Activated CD4-positive, alpha-beta T cell treated with anti-CD3 and anti-CD28 coated beads, Interleukin-2, Interleukin-4, amounts not matched to agents 100 ng/mL and 50 ng/mL, durations not matched to agents 16 hours and 8 hours (primary cell): ENCODE results near the gene INIP.
"Not testable (repeated sequence)": the region's sequence is repeated elsewhere in the genome, so short reads cannot be mapped to it uniquely, and the experiment has no call there.

ENCODE experiments used
- DNase-seq: peaks from one replicate; pipeline ENCODE4 v3.0.0-alpha.2; 2020; ENCODE audit warnings: low spot score

The INIP gene

DNA sequence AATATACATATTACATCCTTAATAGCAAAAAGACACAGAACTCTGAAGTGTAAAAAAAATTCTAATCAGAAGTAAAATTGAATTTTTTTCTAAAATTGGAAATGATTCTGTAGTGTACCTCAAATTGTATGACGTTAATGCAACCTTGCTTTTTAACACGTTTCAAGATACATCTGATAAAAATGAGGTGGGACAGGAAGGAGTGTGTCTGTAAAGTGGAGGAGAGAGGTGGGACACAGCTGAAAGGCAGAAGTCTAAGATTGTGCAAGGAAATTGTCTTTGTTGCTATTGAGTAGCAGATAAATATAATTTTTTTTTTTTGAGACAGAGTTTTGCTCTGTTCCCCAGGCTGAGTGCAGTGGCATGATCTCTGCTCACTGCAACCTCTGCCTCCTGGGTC is 17.0 kb upstream of the INIP start:
- no peak for DNase-seq

DNA sequence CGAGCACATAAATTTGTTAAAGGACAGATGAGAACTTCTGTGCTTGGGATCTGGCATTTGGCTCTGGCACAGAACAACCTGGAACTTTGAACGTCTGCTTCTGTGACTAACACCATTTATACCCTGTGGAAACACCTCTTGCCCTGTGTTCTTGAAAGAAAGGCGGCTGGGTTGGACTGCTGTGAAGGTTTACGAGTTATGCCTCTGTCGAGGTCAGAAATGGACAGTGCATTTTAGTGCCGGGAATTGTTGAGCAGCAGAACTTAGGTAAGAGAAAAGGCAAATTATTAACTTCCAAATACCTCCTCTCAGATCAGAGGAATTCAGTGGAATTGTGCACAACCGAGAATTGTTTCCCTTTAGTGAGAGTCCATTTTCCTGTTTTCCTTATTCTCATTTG is 14.1 kb upstream of the INIP start:
- DNase-seq: no peak

DNA sequence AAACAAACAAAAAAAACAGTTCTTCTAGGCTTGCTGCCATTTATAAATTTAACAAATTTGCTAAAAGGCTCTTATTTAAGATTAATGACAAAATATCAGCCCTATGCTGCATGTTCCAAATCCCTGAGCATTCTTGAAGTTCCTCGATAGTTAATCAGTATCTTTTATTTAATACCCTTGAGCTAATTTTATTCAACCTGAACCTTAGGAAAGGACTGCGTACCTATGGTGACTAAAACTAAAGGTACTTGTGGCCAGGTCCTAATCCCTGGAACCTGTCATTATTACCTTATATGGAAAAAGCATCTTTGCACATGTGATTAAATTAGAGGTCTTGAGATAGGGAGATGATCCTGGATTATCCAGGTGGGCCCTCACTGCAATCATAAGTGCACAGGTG is 10.5 kb upstream of the INIP start:
- no peak for DNase-seq

DNA sequence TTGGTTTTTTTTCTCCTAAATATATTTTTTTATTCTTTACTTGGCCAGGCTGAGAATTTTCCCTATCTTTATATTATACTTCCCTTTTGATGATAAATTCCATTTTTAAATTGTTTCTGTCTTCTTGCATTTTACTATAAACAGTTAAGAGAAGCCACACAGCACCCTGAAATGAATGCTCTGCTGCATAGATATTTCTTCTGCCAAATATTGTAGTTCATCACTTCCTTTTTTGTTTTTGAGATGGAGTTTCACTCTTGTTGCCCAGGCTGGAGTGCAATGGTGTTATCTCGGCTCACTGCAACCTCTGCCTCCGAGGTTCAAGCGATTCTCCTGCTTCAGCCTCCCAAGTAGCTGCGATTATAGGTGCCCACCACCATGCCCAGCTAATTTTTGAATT is 8.5 kb upstream of the INIP start:
- no peak for DNase-seq

DNA sequence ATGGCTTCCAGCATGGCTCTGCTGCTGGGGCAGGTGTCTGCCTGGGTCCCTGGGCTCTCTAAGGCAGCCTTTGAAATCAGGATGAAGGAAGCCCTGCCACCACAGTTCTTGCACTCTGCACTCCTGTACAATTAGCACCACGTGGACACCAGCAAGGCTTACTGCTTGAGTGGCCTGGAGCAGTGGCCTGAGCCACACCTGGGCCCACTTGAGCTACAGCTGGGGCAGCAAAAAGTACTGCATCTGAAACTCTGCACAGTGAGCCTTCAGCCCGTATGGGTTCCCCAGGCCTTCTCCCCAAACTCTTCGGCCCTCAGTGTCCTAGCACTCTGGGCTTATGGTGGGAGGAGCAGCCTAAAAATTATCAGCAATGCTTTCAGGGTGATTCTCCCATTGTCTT is 8.0 kb upstream of the INIP start:
- DNase-seq: no peak

DNA sequence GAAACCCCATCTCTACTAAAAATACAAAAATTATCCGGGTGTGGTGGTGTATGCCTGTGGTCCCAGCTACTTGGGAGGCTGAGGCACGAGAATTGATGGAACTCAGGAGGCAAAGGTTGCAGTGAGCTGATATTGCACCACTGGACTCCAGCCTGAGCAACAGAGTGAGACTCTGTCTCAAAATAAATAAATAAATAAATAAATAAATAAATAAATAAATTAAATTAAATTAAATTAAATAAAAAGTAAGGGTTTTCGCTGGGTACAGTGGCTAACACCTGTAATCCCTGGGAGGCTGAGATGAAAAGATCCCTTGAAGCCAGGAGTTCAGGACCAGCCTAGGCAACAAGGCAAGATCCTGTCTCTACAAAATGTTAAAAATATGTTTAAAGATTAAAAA is 4.8 kb upstream of the INIP start:
- DNase-seq: not testable (repeated sequence)

DNA sequence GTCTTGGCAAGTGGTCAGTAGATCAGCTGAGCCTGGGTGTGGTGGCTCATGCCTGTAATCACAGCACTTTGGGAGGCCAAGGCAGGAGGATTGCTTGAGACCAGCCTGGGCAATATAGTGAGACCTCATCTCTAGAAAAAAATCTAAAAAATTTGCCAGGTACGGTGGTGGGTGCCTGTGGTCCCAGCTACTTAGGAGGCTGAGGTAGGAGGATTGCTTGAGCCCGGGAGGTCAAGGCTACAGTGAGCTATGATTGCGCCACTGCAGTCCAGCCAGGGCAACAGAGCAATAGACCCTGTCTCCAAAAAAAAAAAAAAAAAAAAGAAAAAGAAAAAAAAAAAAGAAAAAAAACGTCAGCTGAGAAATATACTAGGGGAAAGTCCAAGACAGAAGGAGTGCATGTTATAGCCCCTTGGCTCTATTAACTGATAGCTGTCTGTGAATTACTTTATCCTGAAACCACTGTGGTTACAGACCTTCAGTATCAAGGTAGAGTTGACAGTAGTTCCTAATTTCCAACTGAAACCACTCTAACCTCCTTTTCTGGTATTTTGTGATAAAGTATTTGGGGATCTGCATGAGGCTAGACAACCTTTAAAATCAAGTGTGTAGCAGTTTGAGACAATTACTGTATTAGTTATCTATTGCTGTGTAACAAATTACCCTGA is 2.3 kb upstream of the INIP start:
- DNase-seq: no peak

DNA sequence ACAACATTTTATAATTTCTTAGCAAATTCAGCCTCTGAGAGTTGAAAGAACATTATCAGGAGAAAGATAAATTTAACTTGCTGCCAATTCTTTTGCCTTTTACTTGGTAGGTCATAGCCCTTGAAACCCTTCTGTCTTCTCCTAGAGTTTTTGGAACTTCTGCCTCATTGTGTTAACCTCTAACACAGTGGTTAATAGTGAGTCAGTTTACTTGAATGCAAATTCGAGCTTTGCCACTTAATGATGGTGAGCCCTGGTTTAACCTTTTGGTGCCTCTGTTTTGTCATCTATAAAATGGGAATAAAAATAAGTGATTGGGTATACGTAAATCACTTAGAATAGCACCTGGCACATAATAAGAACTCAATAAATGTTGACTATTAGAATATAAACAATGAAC is 1.8 kb upstream of the INIP start:
- no peak for DNase-seq

DNA sequence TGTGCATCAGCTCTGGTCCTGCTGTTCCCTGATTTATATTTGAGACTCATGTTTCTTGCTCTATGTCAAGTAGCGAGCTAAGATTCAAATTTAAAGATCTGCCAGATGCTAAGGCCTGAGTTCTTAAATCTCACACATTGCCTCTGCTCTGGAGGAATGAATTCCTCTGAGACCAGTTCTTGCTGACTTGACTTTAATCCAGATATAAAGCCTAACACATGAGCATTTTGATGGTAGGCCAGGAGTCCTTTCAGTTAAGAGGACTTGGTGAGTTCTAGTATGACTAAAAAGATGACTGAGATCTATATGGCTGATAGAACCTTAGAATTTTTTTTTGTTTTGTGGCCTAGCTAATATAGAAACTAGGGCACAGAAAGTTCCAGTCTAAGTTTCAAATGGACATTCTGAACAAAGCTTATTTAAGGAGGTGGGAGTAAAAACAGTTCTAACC is 1.3 kb upstream of the INIP start:
- DNase-seq: peak; percentile 42

DNA sequence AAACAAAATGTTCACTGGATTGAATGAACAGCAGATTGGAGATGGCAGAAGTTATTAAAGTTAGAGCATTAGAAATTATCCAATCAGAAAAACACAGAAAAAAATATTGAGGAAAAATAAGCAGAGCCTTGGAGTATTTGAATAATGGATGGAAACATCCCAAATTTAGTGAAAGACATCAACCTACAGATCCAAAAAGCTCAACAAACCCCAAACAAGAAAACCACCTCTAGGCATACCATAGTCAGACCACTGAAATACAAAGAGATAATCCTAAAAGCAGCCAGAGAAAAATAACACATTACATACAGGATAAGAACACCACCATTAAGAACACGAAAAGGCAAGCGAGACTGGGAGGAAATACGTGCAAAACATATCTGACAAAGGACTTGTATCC is 5.2 kb downstream of the INIP start:
- DNase-seq: no peak

DNA sequence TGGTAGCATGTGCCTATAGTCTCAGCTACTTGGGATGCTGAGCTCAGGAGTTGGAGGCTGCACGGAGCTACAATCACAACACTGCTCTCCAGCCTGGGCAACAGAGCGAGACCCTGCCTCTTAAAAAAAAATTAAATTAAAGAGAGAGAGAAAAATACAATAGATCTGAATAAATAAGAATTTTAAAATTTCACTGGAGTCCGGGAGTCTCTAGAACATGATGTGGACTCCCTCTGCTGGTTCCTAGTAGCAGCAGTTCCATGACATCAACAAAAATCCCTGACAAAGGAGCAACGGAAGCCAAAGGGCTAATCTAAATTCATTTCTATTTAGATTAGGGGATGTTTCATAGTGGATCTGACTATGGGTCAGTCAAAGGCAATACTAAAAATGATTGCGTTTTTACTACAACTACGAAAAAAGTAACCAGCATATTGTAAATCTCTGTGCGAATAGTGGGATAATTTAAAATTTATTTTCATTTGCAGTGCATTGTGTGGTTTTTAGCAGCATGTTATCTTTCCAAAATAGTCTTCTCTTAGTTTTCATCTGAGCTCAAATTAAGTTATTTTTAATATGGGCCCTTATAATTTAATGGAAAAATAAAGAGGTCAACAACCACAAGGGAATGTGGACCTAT is 6.7 kb downstream of the INIP start:
- DNase-seq: no peak

DNA sequence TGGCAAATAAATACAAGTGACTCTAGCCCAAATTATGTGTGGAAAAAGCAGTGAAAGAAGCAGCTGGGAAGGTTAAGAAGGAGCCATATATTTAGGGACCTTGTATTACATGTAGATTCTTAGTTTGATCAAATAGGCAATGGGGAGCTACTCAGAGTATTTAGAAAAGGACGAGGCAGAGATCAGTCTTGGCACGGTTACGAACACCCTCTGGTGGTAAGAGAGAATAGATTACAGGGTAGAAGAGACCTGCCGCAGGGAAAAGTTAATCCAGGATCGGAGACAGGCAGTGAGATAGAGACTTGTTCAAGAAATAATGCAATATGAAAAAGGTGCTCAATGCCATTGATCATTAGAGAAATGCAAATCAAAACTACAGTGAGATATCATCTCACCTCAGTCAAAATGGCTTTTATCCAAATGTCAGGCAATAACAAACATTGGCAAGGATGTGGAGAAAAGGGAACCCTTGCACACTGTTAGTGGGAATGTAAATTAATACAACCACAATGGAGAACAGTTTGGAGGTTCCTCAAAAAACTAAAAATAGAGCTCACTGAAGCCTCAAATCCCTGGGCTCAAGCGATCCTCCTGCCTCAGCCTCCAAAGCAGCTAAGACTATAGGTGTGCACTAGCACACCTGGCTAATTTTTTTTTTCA is 12.0 kb downstream of the INIP start:
- no peak for DNase-seq

DNA sequence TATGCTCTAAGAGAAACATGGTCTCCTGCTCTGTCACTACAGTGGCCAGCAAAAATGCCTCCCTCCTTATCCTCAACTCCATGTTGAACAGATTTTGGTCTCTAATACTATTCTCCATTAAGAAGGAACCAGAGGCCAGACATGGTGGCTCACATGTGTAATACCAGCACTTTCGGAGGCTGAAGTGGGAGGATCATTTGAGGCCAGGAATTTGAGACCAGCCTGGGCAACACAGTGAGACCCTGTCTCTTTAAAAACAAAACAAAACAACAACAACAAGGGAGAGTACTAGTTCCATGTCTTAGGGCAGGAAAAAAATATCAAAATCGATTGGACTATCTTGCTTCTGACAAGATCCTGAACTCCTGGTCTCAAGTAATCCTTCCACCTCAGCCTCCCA is 14.6 kb downstream of the INIP start:
- DNase-seq: no peak

DNA sequence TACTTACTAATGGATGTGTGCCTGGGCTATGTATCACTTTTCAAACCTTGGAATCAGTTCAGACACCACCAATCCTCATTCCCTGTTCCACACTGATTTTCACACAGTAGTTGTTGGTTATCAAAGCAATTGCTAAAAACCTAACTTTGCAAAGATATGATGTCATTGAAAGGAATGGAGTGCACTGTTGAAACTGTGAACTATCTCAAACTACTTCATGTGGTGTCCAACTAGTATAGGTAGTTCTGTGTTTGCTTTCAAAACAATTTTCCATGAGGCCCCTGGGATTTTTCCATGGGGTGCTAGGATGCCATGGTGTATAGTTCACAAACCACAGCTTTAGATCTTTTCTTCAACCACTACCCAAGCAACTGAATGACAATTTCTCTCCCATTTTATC is 17.8 kb downstream of the INIP start:
- DNase-seq: no peak

DNA sequence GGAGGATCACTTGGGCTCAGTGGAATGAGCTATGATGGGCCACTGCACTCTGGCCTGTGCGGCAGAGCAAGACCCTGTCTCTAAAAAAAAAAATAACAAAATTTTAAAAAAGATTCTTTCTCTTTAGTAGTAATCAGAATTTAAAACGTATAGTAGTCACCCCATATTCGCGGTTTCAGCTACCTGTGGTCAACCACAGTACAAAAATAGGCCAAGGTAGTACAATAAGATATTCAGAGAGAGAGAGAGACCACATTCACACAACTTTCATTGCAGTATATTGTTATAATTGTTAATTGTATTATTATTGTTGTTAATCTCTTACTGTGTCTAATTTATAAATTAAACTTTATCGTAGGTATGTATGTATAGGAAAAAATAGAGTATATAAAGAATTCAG is 18.7 kb downstream of the INIP start:
- DNase-seq: no peak

DNA sequence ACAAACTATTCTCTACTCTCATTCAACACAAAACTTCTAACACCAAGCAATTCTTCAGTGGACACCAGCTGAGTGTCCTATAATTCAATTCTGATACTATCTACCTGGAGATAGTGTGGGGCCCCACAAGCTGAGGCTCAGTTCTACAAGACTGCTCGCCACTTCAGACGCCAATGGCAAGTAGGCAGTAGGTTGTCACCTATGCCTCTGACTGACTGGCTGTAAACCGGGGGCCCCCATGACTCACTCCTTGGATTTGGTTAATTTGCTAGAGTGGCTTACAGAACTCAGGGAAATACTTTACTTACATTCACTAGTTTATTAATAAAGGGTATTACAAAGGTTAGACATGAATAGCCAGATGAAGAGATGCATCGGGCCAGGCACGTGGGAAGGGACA is 21.5 kb downstream of the INIP start:
- DNase-seq: no peak

DNA sequence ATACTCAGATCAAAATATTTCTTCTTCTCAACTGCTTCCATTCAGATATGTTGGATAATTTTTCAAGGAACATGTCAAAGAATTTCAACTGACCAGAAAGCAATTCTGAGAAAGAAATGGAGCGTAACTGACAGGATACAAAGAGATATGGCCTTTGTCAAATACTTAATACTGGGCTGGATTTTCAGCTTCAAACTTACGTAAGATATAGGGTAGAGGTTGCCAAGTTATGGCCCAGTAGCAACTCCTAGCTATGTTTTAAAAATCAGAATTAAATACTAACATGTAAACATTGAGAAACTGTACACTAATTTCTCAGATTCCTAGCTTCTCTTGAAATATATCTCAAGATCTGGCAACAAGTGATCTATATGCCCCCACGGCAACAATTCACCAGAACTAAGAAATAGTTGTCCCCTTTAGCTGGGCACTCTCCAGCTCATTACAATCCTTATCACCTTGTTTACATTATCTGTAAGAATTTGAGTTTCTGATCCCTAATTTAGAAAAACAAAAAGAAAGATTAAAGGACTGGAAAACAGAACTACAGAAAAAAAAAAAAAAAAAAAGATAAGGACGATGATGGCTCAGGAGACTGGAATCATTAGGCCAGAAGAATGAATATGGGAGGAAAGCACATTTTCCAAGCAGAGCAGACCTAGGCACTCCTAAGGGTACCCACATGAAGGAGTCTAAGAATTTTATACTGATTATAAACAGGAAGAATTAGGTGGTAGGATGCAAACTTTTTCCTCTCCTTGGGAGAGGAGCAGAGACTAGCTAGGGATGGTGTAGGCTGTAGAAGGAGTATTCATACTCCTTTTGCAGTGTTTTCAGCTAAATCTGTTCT is 23.0 kb downstream of the INIP start:
- DNase-seq: no peak

DNA sequence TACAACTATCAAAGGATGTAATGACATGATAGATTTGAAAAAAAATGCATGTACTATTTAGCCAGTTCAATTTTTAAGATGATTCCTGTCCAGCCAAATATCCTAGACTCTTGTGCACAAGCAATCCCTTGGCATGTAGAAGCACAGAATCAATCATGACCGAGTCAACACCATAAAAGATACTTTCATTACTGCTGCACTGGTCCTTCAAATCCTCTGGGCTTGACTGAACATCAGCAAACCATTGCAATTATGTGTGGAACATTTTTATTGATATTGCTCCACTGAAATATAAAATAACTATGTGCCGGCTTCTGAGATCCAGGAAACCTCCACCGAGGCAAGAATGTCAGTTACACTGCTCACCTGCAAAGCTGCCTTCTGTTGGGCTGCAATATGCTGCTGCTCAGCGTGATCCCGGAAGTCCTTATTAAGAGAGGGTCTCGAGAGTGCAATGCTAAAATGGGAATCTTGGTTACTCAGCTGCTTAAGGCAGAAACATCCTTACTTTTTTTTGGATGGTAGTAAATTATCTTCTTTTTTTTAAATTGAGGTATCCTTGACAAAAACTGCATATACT is 28.7 kb downstream of the INIP start:
- no peak for DNase-seq

DNA sequence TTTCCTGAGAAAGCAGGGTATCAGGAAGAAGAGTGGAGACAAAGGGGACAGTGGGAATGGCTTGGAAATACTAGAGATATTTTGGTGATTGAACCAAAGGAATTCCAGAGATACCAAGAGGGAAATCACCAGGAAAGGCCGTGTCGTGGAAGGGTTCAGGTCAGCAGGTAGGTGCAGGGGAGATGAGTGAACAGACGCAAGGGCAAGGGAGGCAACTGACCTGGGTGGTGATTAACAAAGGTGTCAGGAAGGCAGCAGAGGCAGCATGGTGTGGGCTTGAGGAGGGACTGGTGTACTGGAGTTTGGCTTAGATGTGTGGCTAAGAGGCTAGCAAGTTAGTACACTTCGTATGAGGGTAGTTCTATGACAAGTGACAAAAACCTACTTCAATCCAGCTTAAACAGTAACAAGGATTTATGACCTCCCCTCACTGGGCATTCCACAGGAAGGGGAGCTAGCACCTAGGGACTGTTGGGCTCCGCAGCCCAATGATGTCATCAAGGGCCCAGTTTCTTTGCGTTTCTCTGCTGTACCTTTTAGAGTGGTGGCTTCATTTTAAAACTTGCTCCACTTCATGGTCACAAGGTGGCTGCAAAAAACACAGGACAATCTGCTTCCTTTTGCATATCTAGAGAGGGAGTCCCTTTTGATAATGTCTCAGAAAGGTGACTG is 37.0 kb downstream of the INIP start:
- no peak for DNase-seq

DNA sequence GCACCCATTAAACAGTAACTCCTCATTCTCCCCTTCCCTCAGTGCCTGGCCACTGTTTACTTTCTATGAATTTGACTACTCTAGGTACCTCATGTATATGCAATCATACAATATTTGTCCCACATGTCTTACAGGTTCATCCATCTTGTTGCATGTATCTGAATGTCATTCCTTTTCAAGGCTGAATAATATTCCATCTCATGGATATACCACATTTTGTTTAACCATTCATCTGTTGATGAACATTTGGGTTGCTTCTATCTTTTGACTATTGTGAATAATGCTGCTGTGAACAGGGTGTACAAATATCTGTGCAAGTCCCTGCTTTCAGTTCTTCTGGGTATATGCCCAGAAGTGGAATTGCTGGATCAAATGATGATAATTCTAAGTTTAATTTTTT is 40.9 kb downstream of the INIP start:
- no peak for DNase-seq

DNA sequence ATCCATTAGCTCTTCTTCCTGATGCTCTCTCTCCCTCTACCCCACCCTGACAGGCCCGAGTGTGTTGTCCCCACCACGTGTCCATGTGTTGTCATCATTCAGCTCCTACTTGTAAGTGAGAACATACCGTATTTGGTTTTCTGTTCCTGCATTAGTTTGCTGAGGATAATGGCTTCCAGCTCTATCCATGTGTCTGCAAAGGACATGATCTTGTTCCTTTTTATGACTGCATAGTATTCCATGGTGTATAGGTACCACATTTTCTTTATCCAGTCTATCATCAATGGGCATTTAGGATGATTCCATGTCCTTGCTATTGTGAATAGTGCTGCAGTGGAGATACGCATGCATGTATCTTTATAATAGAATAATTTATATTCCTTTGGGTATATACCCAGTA is 44.7 kb downstream of the INIP start:
- DNase-seq: not testable (repeated sequence)
